ENCODE results near the gene AATK.

The AATK gene

GRCh38 chr17:81194225-81194760 lies 28.3 kb upstream of the AATK start:
- H3K36me3 ChIP-seq (ENCODE audit: control insufficient read depth, insufficient read depth, low read length), result peaks cover 3% of the 10 kb centered on the region
- H3K27ac ChIP-seq (ENCODE audit: low read depth, low read length), result no peak overlapping the region
- no peak overlapping the region for H3K4me3 ChIP-seq (ENCODE audit: low read length)
- no peaks in the 10 kb centered on the region for H3K4me1 ChIP-seq (ENCODE audit: control insufficient read depth, insufficient read depth, low read length)
- no peak overlapping the region for H3K9ac ChIP-seq (ENCODE audit: low read length)
- no peaks in the 10 kb centered on the region for H3K27me3 ChIP-seq (ENCODE audit: control insufficient read depth, insufficient read depth, low read length)

GRCh38 chr17:81193470-81194224 lies 27.6 kb upstream of the AATK start:
- H3K27ac ChIP-seq (ENCODE audit: low read depth, low read length), result no peak overlapping the region
- no peaks in the 10 kb centered on the region for H3K36me3 ChIP-seq (ENCODE audit: control insufficient read depth, insufficient read depth, low read length)
- no peak overlapping the region for H3K9ac ChIP-seq (ENCODE audit: low read length)
- H3K27me3 ChIP-seq (ENCODE audit: control insufficient read depth, insufficient read depth, low read length), result no peaks in the 10 kb centered on the region
- no peak overlapping the region for H3K4me3 ChIP-seq (ENCODE audit: low read length)
- H3K4me1 ChIP-seq (ENCODE audit: control insufficient read depth, insufficient read depth, low read length), result no peaks in the 10 kb centered on the region

GRCh38 chr17:81193051-81193410 lies 27.0 kb upstream of the AATK start:
- Histone ChIP-seq H3K36me3 (ENCODE audit: control insufficient read depth, insufficient read depth, low read length) (no peaks in the 10 kb centered on the region), H3K9ac (ENCODE audit: low read length) (no peak overlapping the region), H3K27me3 (ENCODE audit: control insufficient read depth, insufficient read depth, low read length) (no peaks in the 10 kb centered on the region), H3K4me3 (ENCODE audit: low read length) (no peak overlapping the region), H3K27ac (ENCODE audit: low read depth, low read length) (no peak overlapping the region), H3K4me1 (ENCODE audit: control insufficient read depth, insufficient read depth, low read length) (no peaks in the 10 kb centered on the region)

- H3K27ac ChIP-seq (ENCODE audit: low read depth, low read length), result no peak overlapping the region
- no peak overlapping the region for H3K4me3 ChIP-seq (ENCODE audit: low read length)
- H3K27me3 ChIP-seq (ENCODE audit: control insufficient read depth, insufficient read depth, low read length), result no peaks in the 10 kb centered on the region
- H3K36me3 ChIP-seq (ENCODE audit: control insufficient read depth, insufficient read depth, low read length), result no peaks in the 10 kb centered on the region
- H3K4me1 ChIP-seq (ENCODE audit: control insufficient read depth, insufficient read depth, low read length), result no peaks in the 10 kb centered on the region
- H3K9ac ChIP-seq (ENCODE audit: low read length), result no peak overlapping the region
Measured at GRCh38 chr17:81192386-81193050, 26.5 kb upstream of the AATK start.

GRCh38 chr17:81191646-81192045 lies 25.6 kb upstream of the AATK start:
- H3K27me3 ChIP-seq (ENCODE audit: control insufficient read depth, insufficient read depth, low read length), result no peaks in the 10 kb centered on the region
- H3K4me1 ChIP-seq (ENCODE audit: control insufficient read depth, insufficient read depth, low read length), result no peaks in the 10 kb centered on the region
- H3K4me3 ChIP-seq (ENCODE audit: low read length), result no peak overlapping the region
- H3K9ac ChIP-seq (ENCODE audit: low read length), result no peak overlapping the region
- no peaks in the 10 kb centered on the region for H3K36me3 ChIP-seq (ENCODE audit: control insufficient read depth, insufficient read depth, low read length)
- no peak overlapping the region for H3K27ac ChIP-seq (ENCODE audit: low read depth, low read length)

- Histone ChIP-seq H3K36me3 (ENCODE audit: control insufficient read depth, insufficient read depth, low read length) (no peaks in the 10 kb centered on the region), H3K9ac (ENCODE audit: low read length) (no peak overlapping the region), H3K27ac (ENCODE audit: low read depth, low read length) (no peak overlapping the region), H3K4me3 (ENCODE audit: low read length) (no peak overlapping the region), H3K4me1 (ENCODE audit: control insufficient read depth, insufficient read depth, low read length) (no peaks in the 10 kb centered on the region), H3K27me3 (ENCODE audit: control insufficient read depth, insufficient read depth, low read length) (no peaks in the 10 kb centered on the region)
Measured at GRCh38 chr17:81191116-81191515, 25.1 kb upstream of the AATK start.

GRCh38 chr17:81190591-81190990 lies 24.6 kb upstream of the AATK start:
- H3K4me3 ChIP-seq (ENCODE audit: low read length), result no peak overlapping the region
- no peaks in the 10 kb centered on the region for H3K27me3 ChIP-seq (ENCODE audit: control insufficient read depth, insufficient read depth, low read length)
- no peak overlapping the region for H3K27ac ChIP-seq (ENCODE audit: low read depth, low read length)
- no peak overlapping the region for H3K9ac ChIP-seq (ENCODE audit: low read length)
- no peaks in the 10 kb centered on the region for H3K4me1 ChIP-seq (ENCODE audit: control insufficient read depth, insufficient read depth, low read length)
- H3K36me3 ChIP-seq (ENCODE audit: control insufficient read depth, insufficient read depth, low read length), result no peaks in the 10 kb centered on the region

GRCh38 chr17:81189670-81190530 lies 23.9 kb upstream of the AATK start:
- no peaks in the 10 kb centered on the region for H3K36me3 ChIP-seq (ENCODE audit: control insufficient read depth, insufficient read depth, low read length)
- H3K9ac ChIP-seq (ENCODE audit: low read length), result no peak overlapping the region
- no peaks in the 10 kb centered on the region for H3K4me1 ChIP-seq (ENCODE audit: control insufficient read depth, insufficient read depth, low read length)
- H3K27me3 ChIP-seq (ENCODE audit: control insufficient read depth, insufficient read depth, low read length), result no peaks in the 10 kb centered on the region
- no peak overlapping the region for H3K27ac ChIP-seq (ENCODE audit: low read depth, low read length)
- no peak overlapping the region for H3K4me3 ChIP-seq (ENCODE audit: low read length)

GRCh38 chr17:81189016-81189415 lies 23.0 kb upstream of the AATK start:
- H3K4me1 ChIP-seq (ENCODE audit: control insufficient read depth, insufficient read depth, low read length), result no peaks in the 10 kb centered on the region
- no peak overlapping the region for H3K4me3 ChIP-seq (ENCODE audit: low read length)
- no peak overlapping the region for H3K9ac ChIP-seq (ENCODE audit: low read length)
- H3K36me3 ChIP-seq (ENCODE audit: control insufficient read depth, insufficient read depth, low read length), result no peaks in the 10 kb centered on the region
- H3K27me3 ChIP-seq (ENCODE audit: control insufficient read depth, insufficient read depth, low read length), result no peaks in the 10 kb centered on the region
- H3K27ac ChIP-seq (ENCODE audit: low read depth, low read length), result no peak overlapping the region

GRCh38 chr17:81188491-81188840 lies 22.4 kb upstream of the AATK start:
- H3K36me3 ChIP-seq (ENCODE audit: control insufficient read depth, insufficient read depth, low read length), result no peaks in the 10 kb centered on the region
- H3K27me3 ChIP-seq (ENCODE audit: control insufficient read depth, insufficient read depth, low read length), result no peaks in the 10 kb centered on the region
- H3K9ac ChIP-seq (ENCODE audit: low read length), result no peak overlapping the region
- H3K4me3 ChIP-seq (ENCODE audit: low read length), result no peak overlapping the region
- H3K4me1 ChIP-seq (ENCODE audit: control insufficient read depth, insufficient read depth, low read length), result no peaks in the 10 kb centered on the region
- H3K27ac ChIP-seq (ENCODE audit: low read depth, low read length), result no peak overlapping the region

GRCh38 chr17:81187586-81188490 lies 21.8 kb upstream of the AATK start:
- H3K4me1 ChIP-seq (ENCODE audit: control insufficient read depth, insufficient read depth, low read length), result no peaks in the 10 kb centered on the region
- H3K9ac ChIP-seq (ENCODE audit: low read length), result no peak overlapping the region
- H3K4me3 ChIP-seq (ENCODE audit: low read length), result no peak overlapping the region
- H3K27ac ChIP-seq (ENCODE audit: low read depth, low read length), result no peak overlapping the region
- no peaks in the 10 kb centered on the region for H3K27me3 ChIP-seq (ENCODE audit: control insufficient read depth, insufficient read depth, low read length)
- no peaks in the 10 kb centered on the region for H3K36me3 ChIP-seq (ENCODE audit: control insufficient read depth, insufficient read depth, low read length)

GRCh38 chr17:81187120-81187519 lies 21.1 kb upstream of the AATK start:
- Histone ChIP-seq H3K4me1 (ENCODE audit: control insufficient read depth, insufficient read depth, low read length) (no peaks in the 10 kb centered on the region), H3K27me3 (ENCODE audit: control insufficient read depth, insufficient read depth, low read length) (no peaks in the 10 kb centered on the region), H3K4me3 (ENCODE audit: low read length) (no peak overlapping the region), H3K27ac (ENCODE audit: low read depth, low read length) (no peak overlapping the region), H3K36me3 (ENCODE audit: control insufficient read depth, insufficient read depth, low read length) (no peaks in the 10 kb centered on the region), H3K9ac (ENCODE audit: low read length) (no peak overlapping the region)

Data from rectal smooth muscle tissue (tissue), 1 donor.